Activated CD8-positive, alpha-beta T cell treated with anti-CD3 and anti-CD28 coated beads for 36 hours (primary cell): ENCODE measurements around the gene MAVS. TPM values are rescaled to one million over a fixed set of nuclear protein-coding genes. Genes with fewer than 3 reads are reported as not detected.

Experiments
- ATAC-seq: fragments of 200-7000 bp; cut with Tn5 transposase; one replicate; pipeline ENCODE4 v1.10.0; 2021; ENCODE audit warnings: mild to moderate bottlenecking, moderate library complexity
- CTCF ChIA-PET: fragments of 350-600 bp; sonication (Branson Sonifier 250); formaldehyde crosslinking; loops from one replicate; lab custom pipeline; 2021; ENCODE audit warnings: antibody characterized with exemption; lab: Charles Lee
- POLR2A ChIA-PET: fragments of 350-600 bp; sonication (Branson Sonifier 250); formaldehyde crosslinking; loops from one replicate; lab custom pipeline; 2021; ENCODE audit warnings: antibody characterized with exemption; lab: Charles Lee
- DNase-seq: peaks from one replicate; pipeline ENCODE4 v3.0.0-alpha.2; 2020
- H3K27ac Mint-ChIP-seq: one replicate; pipeline ENCODE4 v1.8.0; 2021; ENCODE audit warnings: mild to moderate bottlenecking, mixed read lengths
- H3K27me3 Mint-ChIP-seq: one replicate; pipeline ENCODE4 v1.8.0; 2021; ENCODE audit warnings: mixed read lengths
- H3K36me3 Mint-ChIP-seq: one replicate; pipeline ENCODE4 v1.8.0; 2021; ENCODE audit warnings: low read depth, mixed read lengths
- H3K4me1 Mint-ChIP-seq: one replicate; pipeline ENCODE4 v1.8.0; 2021; ENCODE audit warnings: low read depth, mixed read lengths
- H3K4me3 Mint-ChIP-seq: one replicate; pipeline ENCODE4 v1.8.0; 2021; ENCODE audit warnings: mild to moderate bottlenecking, moderate library complexity, mixed read lengths
- H3K9me3 Mint-ChIP-seq: one replicate; pipeline ENCODE4 v1.8.0; 2021; ENCODE audit warnings: mixed read lengths
- CTCF ChIP-seq: fragments of 200-600 bp; IDR thresholded peaks from one replicate; pipeline ENCODE4 v1.8.0; 2022; ENCODE audit warnings: antibody characterized with exemption, mild to moderate bottlenecking
- intact Hi-C: fragments of 100-400 bp; cut with micrococcal nuclease; formaldehyde crosslinking; loops from one replicate; pipeline ENCODE4 v1.10.0; 2022
- total RNA-seq, 2 experiments: library from RNA; stranded (reverse); gene quantifications; one replicate each; pipeline ENCODE4 v1.2.3, GENCODE V29; 2021

Gene MAVS
- total RNA-seq, 2 experiments from 2014 or later = 17.0 to 17.5 TPM

GRCh38 chr20:3819411-3820047 is 27.1 kb upstream of the MAVS start:
- no peaks in the 10 kb centered on the region for H3K36me3 Mint-ChIP-seq
- POLR2A ChIA-PET = interaction anchor here (0.7 to 3.5 kb wide), 8 partner anchors 8 to 41 kb away, joined by 3 to 46 read pairs (median 7); partner anchors contain the start of genes CDC25B and CENPB
- no peaks in the 10 kb centered on the region for H3K9me3 Mint-ChIP-seq
- CTCF ChIA-PET = interaction anchor here (1.0 to 4.0 kb wide), 10 partner anchors 19 to 52 kb away, joined by 3 to 69 read pairs (median 10); partner anchors contain the start of genes ADISSP, CDC25B, CENPB and SPEF1
- peaks cover 39% of the 10 kb centered on the region for H3K4me1 Mint-ChIP-seq
- H3K27ac Mint-ChIP-seq = peak overlapping the region; percentile 97
- peak overlapping the region; percentile 92 for H3K4me3 Mint-ChIP-seq
- DNase-seq (no peak), ATAC-seq (no peak)
- no peaks in the 10 kb centered on the region for H3K27me3 Mint-ChIP-seq
- no peak for TF ChIP-seq CTCF
- intact Hi-C loops = loop anchor here (2.0 kb wide), 1 partner anchor 33 kb away; the partner anchor contains the start of gene CENPB

- POLR2A ChIA-PET = interaction anchor here (0.7 to 3.5 kb wide), 12 partner anchors 8 to 196 kb away, joined by 3 to 46 read pairs (median 6); partner anchors contain the start of genes ADISSP, CDC25B and CENPB
- Mint-ChIP-seq H3K9me3 (no peaks in the 10 kb centered on the region), H3K4me1 (peaks cover 33% of the 10 kb centered on the region), H3K36me3 (no peaks in the 10 kb centered on the region), H3K27ac (peak within 1 kb of the TSS; percentile 97), H3K27me3 (no peaks in the 10 kb centered on the region), H3K4me3 (peak within 1 kb of the TSS; percentile 92)
- TF ChIP-seq CTCF = peak; percentile 88
- CTCF ChIA-PET = interaction anchor here (0.6 to 4.0 kb wide), 24 partner anchors 8 to 845 kb away, joined by 3 to 69 read pairs (median 5); partner anchors contain the start of genes ADISSP, CDC25B, CENPB and SPEF1
- intact Hi-C loops = loop anchor here (2.0 kb wide), 1 partner anchor 33 kb away; the partner anchor contains the start of gene CENPB
- ATAC-seq (peak; percentile 79), DNase-seq (peak; percentile 97)
Measured at GRCh38 chr20:3820048-3820900, 26.4 kb upstream of the MAVS start, which contains the start of gene AP5S1. TSS of gene AP5S1 (plus strand) at chr20:3820547. CDS start at chr20:3822118, 1,571 bp downstream.

DNA sequence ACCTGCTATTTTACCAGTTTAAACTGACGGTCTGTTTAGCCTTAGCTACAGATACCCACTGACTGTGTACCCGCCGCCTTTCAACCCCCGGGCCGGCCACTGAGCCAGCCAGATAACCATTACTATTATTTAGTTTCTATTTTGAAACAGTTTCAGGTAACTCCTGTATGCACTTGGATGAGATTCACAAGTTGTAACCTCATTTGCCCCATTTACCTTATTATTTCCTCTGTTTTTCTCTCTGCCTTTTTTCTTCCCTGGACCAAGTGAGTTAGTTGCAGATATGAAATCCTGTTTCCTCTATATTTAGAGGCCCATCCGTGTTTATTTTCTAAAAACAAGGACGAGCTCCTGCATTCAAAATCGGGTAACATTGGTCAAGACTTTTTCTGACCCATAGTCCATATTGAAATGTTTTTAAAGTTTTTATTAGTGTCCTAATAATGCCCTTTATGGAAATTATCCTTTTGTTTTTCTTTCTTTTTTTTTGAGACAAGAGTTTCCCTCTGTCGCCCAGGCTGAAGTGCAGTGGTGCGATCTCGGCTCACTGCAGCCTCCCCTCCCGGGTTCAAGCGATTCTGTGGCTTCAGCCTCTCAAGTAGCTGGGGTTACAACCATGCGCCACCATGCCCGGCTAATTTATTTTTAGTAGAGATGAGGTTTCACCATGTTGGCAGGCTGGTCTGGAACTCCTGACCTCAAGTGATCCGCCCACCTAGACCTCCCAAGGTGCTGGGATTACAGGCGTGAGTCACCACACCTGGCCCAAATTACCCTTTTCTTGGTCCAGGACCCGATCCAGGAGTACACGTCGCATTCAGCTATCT is 25.5 kb upstream of the MAVS start:
- ChIA-PET CTCF (interaction anchor here (0.6 to 4.0 kb wide), 25 partner anchors 9 to 844 kb away, joined by 3 to 69 read pairs (median 5); partner anchors contain the start of genes ADISSP, CDC25B, CENPB and SPEF1), POLR2A (interaction anchor here (0.7 to 3.5 kb wide), 10 partner anchors 9 to 195 kb away, joined by 3 to 46 read pairs (median 6); partner anchors contain the start of genes ADISSP, CDC25B and CENPB)
- H3K4me1 Mint-ChIP-seq = peaks cover 26% of the 10 kb centered on the region
- no peaks in the 10 kb centered on the region for H3K27me3 Mint-ChIP-seq
- no peak for TF ChIP-seq CTCF
- intact Hi-C loops = loop anchor here (2.0 kb wide), 1 partner anchor 34 kb away; the partner anchor contains the start of gene CENPB
- H3K27ac Mint-ChIP-seq = peak overlapping the region; percentile 97
- H3K9me3 Mint-ChIP-seq = no peaks in the 10 kb centered on the region
- ATAC-seq = no peak
- H3K4me3 Mint-ChIP-seq = peak overlapping the region; percentile 92
- DNase-seq = no peak
- no peaks in the 10 kb centered on the region for H3K36me3 Mint-ChIP-seq

- ChIA-PET CTCF (interaction anchor here (0.6 to 3.5 kb wide), 4 partner anchors 9 to 1940 kb away, joined by 3 to 28 read pairs (median 4); partner anchors contain the start of gene ADISSP), POLR2A (interaction anchor here (3.5 kb wide), 1 partner anchor 10 kb away, joined by 19 read pairs; no protein-coding TSS in a partner anchor)
- Mint-ChIP-seq H3K9me3 (no peaks in the 10 kb centered on the region), H3K27ac (peak overlapping the region; percentile 97), H3K4me1 (peaks cover 19% of the 10 kb centered on the region), H3K27me3 (no peaks in the 10 kb centered on the region), H3K36me3 (no peaks in the 10 kb centered on the region), H3K4me3 (peak overlapping the region; percentile 92)
- DNase-seq (no peak), ATAC-seq (no peak)
- no peak for TF ChIP-seq CTCF
- intact Hi-C loops = loop anchor here (2.0 kb wide), 1 partner anchor 35 kb away; the partner anchor contains the start of gene CENPB
Measured at GRCh38 chr20:3821996-3822395, 24.6 kb upstream of the MAVS start.
